GM12875 (cell line): ENCODE measurements around the gene CLIC5.

Experiments used
- H3K4me3 ChIP-seq: one replicate; pipeline ENCODE4 v1.5.1; 2011; ENCODE audit warnings: low read depth, low read length, control low read depth
- TF ChIP-seq, protein P1 (sequence below): IDR thresholded peaks from 2 replicates; pipeline ENCODE4 v1.5.1; 2011; ENCODE audit warnings: low read depth, mild to moderate bottlenecking, control low read depth, inconsistent platforms, low read length, moderate library complexity, borderline replicate concordance; ENCODE audit not compliant: insufficient read depth

Gene CLIC5

DNA sequence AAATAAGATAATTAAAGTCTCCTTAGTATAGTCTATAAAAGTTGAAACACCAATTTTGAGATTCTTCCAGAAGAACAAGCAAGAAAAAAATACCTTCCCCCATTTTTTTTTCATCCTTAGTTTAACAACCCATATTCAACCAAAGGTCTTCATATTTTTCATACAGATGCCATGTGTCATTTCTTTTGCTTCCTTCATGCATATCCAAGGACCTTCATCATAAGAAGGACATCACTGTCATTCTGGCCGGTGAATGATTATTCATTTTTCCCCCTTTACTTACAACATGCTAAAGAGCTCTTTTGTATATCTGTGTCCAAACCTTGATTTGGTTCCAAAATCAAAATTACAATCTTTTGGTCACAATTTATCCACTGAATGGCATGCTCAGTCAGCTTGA, 21.3 kb upstream of the CLIC5 start:
- no peak overlapping the region for H3K4me3 ChIP-seq
- TF ChIP-seq, protein P1, sequence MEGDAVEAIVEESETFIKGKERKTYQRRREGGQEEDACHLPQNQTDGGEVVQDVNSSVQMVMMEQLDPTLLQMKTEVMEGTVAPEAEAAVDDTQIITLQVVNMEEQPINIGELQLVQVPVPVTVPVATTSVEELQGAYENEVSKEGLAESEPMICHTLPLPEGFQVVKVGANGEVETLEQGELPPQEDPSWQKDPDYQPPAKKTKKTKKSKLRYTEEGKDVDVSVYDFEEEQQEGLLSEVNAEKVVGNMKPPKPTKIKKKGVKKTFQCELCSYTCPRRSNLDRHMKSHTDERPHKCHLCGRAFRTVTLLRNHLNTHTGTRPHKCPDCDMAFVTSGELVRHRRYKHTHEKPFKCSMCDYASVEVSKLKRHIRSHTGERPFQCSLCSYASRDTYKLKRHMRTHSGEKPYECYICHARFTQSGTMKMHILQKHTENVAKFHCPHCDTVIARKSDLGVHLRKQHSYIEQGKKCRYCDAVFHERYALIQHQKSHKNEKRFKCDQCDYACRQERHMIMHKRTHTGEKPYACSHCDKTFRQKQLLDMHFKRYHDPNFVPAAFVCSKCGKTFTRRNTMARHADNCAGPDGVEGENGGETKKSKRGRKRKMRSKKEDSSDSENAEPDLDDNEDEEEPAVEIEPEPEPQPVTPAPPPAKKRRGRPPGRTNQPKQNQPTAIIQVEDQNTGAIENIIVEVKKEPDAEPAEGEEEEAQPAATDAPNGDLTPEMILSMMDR = no peak

DNA sequence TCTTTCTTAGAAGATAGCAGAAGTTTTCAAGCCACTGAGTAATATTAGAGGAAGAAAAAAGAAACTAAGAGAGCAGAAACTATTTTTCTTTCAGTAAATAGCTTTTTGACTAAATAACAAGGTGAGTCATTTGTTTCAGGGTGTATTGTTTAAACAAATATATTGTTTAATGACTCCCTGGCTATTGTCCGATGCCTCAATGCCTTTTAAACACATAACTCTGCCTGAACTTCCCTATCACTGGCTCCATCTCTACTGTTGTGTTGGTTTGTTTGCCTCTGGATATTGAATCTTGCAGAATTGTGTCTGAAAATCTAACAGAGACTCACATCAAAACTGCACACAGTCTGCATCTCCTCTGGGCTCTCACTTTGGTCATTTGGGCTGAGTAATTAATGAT, 19.6 kb upstream of the CLIC5 start:
- TF ChIP-seq, protein P1 = no peak
- no peak overlapping the region for H3K4me3 ChIP-seq

DNA sequence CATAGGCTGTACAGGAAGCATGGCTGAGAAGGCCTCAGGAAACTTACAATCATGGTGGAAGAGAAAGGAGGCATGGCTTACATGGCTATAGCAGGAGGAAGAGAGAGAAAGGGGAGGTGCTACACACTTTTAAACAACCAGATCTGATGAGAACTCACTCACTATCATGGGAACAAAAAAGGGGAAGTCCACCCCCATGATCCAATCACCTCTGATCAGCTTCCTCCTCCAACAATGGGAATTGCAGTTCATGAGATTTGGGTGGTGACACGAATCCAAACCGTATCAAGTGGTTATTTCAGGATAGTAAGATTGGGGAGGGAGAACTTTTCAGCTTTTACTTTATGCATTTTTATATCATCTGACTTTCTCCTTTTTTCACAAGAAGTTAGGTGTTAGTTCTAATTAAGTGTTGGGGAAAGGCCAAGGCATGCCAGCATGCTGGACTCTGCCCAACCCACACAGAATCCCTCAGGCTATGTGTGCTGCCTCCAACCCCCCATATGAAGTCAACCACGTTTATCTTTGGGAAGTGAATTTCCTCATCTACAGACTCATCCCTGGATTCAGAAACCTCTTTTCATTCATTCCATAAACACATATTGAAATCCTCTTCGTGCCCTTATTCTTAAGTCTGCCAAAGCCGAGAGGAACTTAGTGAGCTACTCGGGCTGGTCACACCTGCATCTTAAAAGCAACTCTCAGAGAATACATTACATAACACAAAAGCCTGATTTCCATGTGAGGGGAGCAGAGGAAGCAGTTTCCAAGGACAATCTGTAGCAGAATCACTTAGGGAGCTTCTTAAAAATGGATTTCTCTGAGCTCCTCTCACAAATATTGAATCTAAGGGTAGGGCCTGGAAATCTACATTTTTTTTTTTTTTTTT, 16.7 kb upstream of the CLIC5 start:
- H3K4me3 ChIP-seq = no peak overlapping the region
- TF ChIP-seq, protein P1 = no peak

DNA sequence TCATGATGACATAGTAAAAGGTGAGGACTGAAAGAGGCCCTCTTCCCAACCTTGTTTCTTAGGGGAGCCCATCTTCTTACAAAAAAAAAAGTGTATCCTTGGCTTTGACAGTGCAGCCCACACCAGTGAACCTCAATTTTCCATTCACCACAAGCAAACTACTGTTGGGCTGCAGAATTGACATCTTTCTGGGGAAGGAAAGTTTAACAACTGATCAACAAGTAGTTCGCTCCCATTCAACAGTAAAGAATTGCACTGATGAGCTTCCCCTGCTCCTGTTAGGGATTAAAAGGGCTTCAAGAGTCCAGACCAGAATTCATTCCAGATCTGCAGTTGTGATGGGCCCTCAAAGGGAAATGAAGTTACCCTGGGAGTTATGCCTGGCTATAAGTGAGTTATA, 13.9 kb upstream of the CLIC5 start:
- no peak overlapping the region for H3K4me3 ChIP-seq
- TF ChIP-seq, protein P1 = no peak

DNA sequence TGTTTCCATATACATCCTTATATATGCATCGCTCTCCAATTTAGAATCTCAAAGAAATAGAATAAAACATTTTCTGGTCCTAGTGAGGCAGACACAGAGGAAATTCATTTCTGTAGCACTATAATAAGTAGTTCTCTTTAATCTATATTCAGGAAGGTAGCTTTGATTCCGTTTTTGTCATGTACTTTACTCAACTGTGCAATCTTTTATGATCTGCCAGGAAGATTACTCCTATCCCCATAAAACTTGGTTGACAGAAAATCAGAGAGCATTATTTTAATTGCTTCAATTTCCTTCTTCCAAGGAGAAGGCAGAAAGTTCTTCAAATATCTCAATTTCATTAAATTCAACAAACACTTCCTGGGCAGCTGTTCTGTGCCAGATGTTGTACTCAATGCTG, 10.6 kb upstream of the CLIC5 start:
- TF ChIP-seq, protein P1 = no peak
- no peak overlapping the region for H3K4me3 ChIP-seq

DNA sequence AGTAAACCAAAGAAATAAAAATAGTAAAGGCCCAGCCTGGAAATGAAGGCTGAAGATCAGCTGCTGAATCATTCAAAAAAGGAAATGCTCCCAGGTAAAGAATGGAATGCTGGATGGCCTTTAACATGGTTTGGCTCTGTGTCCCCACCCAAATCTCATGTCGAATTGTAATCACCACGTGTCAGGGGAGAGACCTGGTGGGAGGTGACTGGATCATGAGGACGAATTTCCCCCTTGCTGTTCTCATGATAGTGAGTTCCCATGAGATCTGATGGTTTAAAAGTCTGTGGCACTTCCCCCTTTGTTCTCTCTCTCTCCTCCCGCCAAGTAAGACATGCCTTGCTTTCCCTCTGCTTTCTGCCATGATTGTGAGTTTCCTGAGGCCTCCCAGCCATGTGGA, 9.9 kb upstream of the CLIC5 start:
- TF ChIP-seq, protein P1 = no peak
- H3K4me3 ChIP-seq = no peak overlapping the region

DNA sequence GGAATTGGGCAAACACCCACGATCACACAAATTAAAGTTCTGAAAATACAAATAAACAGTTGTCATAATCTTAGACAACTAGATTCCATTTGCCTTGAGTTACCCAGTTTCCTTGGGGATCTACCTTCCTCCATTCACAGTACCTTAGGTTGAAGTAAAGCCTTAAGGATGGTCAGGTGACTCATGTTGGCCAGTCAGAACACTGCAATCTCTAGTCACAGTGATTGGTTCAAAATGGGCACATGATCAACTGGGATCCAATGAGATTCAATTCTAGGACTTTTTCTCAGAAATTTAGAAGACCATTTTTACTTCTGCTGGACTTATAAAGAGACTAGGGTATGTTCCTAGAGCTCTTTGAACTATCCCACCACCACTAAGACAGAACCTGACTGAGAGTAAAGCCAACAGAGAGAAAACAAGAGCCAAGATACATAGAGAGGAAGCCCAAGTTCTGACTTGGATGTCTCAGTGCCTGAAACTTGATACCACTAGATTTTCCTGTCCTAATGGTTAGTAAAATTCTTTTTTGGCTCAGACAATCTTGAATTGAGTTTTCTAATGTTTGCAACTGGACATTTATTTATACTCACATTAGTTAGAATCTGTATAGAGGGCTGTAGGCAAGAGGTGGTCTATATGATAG, 8.6 kb upstream of the CLIC5 start:
- H3K4me3 ChIP-seq = no peak overlapping the region
- TF ChIP-seq, protein P1 = no peak
